ENCODE measurements around the gene GBX1.

DNA sequence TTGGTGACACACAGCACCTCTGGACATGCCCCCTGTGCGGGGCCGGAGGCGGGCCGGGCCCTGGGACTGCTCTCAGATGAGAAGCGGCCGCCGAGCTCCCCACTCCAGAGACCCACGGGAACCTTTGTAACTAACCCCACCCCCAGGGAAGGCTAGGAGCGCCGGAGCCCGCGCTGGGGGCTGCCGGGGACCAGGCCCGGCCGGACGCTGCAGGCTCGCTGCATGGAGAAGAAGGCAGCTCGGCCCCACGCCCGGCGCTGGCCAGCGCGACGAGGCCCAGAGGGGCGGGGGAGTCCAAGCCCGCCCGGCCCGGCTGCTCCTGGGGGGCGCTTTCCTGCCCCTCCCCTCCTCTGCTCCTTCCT, 44.7 kb downstream of the GBX1 start:
- TF ChIP-seq, protein P1, sequence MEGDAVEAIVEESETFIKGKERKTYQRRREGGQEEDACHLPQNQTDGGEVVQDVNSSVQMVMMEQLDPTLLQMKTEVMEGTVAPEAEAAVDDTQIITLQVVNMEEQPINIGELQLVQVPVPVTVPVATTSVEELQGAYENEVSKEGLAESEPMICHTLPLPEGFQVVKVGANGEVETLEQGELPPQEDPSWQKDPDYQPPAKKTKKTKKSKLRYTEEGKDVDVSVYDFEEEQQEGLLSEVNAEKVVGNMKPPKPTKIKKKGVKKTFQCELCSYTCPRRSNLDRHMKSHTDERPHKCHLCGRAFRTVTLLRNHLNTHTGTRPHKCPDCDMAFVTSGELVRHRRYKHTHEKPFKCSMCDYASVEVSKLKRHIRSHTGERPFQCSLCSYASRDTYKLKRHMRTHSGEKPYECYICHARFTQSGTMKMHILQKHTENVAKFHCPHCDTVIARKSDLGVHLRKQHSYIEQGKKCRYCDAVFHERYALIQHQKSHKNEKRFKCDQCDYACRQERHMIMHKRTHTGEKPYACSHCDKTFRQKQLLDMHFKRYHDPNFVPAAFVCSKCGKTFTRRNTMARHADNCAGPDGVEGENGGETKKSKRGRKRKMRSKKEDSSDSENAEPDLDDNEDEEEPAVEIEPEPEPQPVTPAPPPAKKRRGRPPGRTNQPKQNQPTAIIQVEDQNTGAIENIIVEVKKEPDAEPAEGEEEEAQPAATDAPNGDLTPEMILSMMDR (optimal IDR thresholded peaks at IDR 0.05 in 1 of 3, IDR thresholded peaks at IDR 0.05 in 1 of 3, conservative IDR thresholded peaks at IDR 0.05 in 1 of 3; ENCODE audit: extremely low read depth in 1 of 3, insufficient read depth in 2 of 3, low read length in 3 of 3), result no peak
- TF ChIP-seq EZH2 (IDR thresholded peaks at IDR 0.05; ENCODE audit: low read length), result no peak
